Measurements from ENCODE around the gene KIRREL3.

Gene KIRREL3

GRCh38 chr11:126732981-126733380, 267.6 kb downstream of the KIRREL3 start:
- no peak for DNase-seq

DNA sequence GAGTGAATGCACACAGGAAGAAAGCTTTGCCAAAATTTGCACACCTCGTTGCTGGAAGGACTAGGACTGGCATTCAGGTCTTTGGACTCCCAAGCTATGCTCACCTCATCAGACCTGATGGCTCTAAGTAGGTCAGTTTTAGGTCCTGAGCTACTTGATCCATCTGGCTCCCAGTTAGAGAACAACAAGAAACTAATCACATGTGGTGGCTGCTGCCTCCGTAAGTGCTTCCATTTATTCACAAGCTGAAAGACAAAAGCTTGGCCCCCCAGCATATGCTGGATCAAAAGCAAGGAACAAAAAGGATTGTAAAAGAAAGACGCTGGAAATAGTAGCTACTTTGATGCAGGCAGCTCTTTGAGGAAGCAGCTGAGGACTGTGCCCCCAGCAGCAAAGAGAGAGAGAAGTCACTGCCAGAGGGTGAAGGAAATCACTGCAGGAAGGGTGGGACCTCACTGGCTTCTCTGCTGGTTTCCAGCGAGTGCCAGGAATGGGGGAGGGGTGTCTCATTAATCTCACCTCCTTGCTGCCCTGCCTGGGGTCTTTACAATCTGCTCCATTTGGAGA, 268.9 kb downstream of the KIRREL3 start:
- no peak for DNase-seq

GRCh38 chr11:126727381-126727780, 273.2 kb downstream of the KIRREL3 start:
- DNase-seq: no peak

DNA sequence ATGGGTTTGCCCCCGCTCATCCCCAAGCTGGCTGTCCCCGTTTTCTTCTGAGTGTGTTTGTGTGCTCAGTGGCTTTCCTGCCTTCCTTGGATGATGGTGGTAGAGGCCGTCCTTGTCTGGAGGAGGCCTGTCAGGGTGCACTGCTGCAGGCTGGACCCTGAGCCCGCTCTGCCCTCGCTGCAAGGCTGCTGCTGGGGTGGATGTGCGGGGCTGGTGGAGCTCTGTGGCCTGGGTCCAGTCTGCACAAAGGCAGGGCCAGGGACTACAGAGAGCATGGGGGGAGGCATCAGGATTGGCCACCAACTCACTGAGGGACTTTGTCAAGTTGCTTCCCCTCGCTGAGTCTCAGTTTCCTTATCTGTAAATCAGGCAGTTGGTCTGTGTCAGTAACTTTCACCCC, 275.0 kb downstream of the KIRREL3 start:
- DNase-seq: no peak

DNA sequence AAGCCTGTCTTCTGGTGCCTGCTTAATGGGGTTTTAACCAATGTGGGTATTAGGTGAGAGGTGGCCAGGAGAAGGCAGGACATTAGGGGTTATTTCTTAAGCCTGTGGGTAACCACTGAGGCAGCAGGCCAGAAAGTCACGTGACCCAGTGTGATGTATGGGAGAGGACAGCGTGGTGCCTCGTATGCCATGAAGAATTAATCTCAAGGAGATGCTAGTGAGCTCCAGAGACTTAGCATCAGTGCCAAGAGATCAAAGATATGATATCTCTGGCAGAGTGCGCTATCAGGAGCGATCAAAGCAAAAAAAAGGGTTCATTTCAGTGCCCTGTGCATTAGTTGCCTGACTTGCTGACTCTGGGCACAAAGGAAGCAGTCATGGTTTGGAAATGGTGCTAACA, 275.5 kb downstream of the KIRREL3 start:
- DNase-seq: no peak

DNA sequence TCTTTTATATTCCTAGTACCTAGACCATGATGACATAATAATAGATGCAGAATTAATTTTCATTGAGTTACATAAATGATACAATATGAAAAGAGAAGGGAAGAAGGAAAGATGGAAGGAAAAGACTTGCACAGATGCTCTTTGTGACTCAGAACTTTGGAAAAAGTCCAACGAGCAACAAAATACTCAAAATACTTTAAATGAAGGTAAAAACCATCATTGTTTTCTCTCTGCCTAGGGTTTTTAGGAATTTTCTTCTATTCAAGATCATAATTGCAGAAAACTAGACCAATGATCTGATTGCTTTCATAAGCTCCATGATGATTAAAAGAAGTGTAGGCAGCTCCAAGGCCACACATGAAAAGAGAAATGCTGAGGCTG, 276.9 kb downstream of the KIRREL3 start:
- no peak for DNase-seq

- DNase-seq: no peak
Observed at GRCh38 chr11:126722956-126723664, 277.5 kb downstream of the KIRREL3 start.

GRCh38 chr11:126722006-126722736, 278.4 kb downstream of the KIRREL3 start:
- no peak for DNase-seq

DNA sequence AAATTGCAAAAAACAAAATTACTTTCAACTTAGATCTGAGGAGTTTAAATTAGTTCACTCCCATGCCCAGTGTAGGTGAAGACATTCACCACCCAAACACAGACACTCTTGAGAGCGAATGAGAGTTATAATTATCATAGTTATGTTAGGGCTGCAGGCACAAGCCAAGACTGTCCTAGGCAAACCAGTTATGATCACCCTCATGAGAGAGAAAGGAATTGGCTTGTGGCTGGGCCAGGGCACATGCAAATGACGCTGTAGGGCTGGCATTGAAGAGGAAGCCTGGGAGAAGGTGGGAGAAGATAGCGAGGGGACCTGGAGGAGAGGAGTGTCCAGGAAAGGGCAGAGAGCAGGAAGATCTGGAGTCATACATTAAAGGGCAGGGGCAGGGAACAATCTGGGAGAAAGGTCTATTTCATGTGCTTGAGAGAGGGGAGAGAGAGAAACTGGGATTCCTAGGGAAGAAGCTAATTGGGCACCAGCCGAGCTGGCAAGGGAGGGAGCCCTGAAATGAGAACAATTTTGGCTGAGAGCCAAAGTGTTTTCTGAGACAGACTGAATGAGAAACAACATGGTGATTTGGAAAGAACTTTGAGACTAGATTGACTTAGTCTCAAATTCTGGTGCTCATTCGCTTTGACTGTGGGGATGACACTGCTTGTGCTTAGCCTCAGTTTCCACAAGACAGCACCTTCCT, 279.9 kb downstream of the KIRREL3 start:
- no peak for DNase-seq

GRCh38 chr11:126719740-126720139, 280.8 kb downstream of the KIRREL3 start:
- DNase-seq: no peak

GRCh38 chr11:126718276-126718675, 282.3 kb downstream of the KIRREL3 start:
- DNase-seq: no peak

DNA sequence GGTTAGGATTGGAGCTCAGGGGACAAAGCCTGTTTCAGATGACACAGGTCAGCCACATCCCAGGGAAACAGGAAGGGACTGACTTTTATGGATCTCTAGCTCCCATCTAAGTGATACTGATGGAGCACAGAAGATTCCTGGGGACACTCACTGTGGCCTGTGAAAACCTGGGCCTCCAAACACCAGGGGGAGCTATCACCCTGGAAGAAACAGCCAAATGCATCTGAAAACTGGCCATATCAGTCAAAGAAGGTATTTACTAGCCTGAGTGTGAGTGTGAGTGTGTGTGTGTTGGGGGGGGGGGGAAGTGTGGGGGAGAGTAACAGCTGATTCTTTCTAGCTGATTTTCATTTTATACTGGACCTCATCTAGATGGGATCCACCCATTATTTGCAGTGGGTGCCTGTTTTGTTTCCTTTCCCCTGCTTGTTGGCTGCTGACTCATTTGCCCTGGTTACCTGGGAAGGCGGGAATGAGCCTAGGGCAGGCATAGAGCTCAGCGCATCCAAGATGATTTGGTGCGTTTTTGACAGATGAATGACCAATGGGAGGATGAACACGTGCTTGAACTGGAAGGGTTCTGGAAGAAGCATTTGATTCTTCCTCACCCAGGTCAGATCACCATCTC, 284.0 kb downstream of the KIRREL3 start:
- peak; percentile 25 for DNase-seq

DNA sequence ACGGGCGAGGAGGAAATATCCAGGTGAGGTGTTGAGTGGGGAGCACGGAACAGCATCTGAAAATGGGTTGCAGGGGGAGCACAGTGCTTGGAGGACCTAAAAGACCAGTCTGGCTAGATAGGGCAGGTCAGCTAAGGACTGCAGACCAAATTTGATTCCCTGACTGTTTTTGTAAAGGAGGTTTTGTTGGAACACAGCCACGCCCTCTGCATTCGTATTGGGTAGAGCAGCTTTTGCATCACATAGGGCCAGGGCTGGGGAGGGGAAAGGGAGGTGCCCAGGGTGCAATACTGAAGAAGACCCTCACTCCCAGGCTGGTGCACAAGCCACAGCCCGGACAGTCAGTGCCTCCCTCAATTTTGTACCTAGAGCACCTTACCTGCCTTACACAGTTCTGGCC, 286.8 kb downstream of the KIRREL3 start:
- no peak for DNase-seq

DNA sequence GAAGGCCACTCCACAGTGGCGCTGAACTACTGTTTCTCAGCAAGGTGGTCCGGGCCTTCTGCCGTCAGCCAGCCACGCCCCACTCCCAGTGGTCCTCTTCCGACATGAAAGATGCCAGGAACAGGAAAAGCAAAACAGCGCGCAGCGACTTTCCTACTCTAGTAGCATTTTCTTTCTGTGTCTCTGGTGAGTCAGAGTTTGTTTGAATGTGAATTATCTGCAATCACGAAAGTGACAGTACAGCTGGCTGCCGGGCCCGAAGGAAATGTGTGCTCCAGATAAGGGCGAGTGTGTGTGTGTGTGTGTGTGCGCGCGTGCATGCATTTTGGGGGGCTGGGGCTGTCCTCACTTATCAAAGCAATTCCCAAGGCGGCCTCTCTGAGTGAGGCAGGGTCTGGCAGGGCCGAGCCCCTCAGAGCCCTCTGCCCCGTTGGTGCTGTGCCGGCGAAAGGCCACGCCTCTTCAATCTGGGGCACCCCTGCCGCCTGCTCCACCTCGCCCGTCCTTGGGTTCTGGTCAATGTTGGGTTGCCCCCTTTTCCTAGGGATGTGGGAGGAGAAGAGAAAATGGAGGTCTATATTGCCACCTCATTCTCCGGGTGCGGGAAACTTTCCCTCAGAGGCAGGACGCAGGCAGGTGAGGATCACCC, 288.5 kb downstream of the KIRREL3 start:
- DNase-seq: no peak

GRCh38 chr11:126710804-126711399, 289.7 kb downstream of the KIRREL3 start:
- no peak for DNase-seq

DNA sequence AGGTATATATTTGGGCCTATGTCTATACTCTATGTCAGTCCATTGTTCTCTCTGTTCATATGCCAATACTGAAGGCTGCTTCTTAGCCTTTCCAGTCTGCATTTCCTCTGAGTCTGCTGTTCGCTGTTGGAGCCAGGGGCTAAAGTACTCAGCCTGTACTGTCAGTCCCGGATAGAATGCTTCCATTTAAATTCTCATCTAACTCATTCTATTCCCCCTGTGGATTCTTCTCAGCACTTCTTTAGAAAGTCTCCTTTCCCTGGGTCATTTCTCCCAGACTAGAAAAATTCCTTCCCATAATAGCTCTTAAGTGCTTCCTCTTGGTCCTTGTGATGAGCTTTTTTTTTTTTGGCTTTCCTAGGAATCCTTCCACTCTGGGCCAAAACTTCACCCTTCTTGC, 293.1 kb downstream of the KIRREL3 start:
- no peak for DNase-seq

DNA sequence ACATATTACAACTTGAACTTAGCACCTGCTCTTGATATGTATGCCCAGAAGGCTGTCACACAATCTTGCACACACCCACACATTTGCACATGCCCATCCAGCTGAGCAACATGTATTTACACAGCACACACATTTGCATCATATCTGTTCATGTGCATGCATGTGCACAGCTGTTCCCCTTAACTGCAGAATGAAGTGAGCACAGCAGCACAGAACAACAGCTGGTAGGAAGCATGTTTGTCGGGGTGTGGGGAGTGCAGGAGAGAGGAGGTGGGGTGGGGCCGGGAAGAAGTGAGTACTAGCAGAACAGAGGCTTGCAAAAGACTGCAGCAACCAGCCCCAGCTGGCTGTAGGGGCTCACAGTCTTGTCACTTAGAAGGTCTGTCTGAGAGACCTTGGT, 296.5 kb downstream of the KIRREL3 start:
- no peak for DNase-seq

- DNase-seq: no peak
Observed at GRCh38 chr11:126703662-126704061, 296.9 kb downstream of the KIRREL3 start.

GRCh38 chr11:126702987-126703386, 297.6 kb downstream of the KIRREL3 start:
- DNase-seq: no peak

DNA sequence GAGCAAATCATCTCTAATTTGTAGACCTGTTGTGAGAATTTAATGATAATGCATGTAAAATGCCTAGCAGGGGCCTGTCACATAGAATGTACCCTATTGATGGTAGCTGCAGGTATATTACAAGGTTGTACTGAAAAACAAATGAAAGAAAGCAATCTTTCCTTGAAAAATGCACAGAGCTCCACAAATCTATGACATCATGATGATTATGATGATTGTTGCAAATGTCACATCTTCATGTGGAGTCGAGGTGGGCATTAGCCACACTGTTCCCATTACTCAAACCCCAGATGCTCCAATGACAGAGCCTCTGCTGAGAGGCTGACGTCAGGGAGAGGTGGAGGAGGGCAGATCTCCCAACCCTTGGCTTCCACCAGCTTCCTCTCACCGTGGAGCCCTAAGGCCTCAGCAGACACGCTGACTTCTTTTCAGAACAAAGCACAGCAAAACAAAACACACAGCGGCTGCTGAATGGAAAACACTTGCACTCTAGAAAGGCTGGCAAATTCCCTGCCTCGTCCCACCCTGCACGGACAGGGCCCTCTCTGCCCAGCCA, 298.3 kb downstream of the KIRREL3 start:
- no peak for DNase-seq

- DNase-seq: no peak
Observed at GRCh38 chr11:126701520-126701897, 299.1 kb downstream of the KIRREL3 start.
